ENCODE data around the gene ZNF888.
"Not testable (repeated sequence)": the region's sequence is repeated elsewhere in the genome, so short reads cannot be mapped to it uniquely, and the experiment has no call there.

The ZNF888 gene

DNA sequence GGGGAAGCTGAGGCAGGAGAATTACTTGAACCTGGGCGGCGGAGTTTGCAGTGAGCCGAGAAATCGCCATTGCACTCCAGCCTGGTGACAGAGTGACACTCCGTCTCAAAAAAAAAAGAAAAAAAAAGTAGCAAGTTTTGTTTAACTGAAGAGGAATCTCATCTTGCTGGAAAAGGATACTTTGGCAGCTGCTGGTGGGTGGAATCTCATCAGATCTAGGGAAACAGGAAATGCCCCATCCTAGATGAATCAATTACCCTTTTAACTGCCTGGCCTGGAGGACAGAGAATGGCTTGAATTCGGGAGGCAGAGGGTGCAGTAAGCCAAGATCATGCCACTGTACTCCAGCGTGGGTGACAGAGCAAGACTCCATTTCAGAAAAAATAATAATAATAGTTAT, 34.2 kb downstream of the ZNF888 start:
- no peak overlapping the region for H3K4me3 ChIP-seq (ENCODE audit: control insufficient read depth, low read depth, low read length)
- no peak for TF ChIP-seq CTCF (conservative IDR thresholded peaks at IDR 0.05; ENCODE audit: control insufficient read depth, insufficient read depth, low read depth, low read length)
- DNase-seq (ENCODE audit: low read depth): no peak

DNA sequence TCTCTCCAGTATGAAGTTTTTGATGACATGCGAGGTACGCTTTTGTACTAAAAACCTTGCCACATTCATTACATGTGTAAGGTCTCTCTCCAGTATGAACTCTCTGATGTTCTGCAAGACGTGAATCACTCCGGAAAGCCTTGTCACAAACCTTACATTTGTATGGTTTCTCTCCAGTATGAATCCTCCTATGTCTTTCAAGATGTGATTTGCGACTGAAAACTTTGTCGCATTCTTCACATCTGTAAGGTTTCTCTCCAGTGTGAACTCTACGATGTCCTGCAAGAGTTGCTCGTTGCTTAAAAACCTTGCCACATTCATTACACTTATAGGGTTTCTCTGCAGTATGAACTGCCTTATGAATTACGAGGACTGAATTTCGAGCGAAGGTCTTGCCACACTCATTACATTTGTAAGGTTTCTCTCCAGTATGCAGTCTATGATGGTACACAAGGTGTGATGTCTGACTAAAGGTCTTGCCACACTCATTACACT, 42.3 kb downstream of the ZNF888 start:
- H3K4me3 ChIP-seq (ENCODE audit: control insufficient read depth, low read depth, low read length): no peak overlapping the region
- no peak for TF ChIP-seq CTCF (conservative IDR thresholded peaks at IDR 0.05; ENCODE audit: control insufficient read depth, insufficient read depth, low read depth, low read length)
- no peak for DNase-seq (ENCODE audit: low read depth)

DNA sequence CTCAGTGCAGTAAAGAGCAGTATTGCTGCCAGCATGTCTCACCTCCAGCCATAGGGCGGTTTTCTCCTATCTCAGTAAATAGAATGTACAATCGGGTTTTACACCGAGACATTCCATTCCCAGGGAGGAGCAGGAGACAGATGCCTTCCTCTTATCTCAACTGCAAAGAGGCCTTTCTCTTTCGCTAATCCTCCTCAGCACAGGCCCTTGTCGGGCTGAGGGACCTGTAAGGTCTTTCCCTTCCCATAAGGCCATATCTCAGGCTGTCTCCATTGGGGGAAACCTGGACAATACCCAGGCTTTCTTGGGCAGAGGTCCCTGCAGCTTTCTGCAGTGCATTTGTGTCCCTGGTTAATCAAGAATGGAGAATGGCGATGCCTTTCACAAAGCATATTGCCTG, 50.2 kb downstream of the ZNF888 start:
- not testable (repeated sequence) for DNase-seq (ENCODE audit: low read depth); H3K4me3 ChIP-seq (ENCODE audit: control insufficient read depth, low read depth, low read length)

- DNase-seq (ENCODE audit: low read depth): no peak
- no peak overlapping the region for H3K4me3 ChIP-seq (ENCODE audit: control insufficient read depth, low read depth, low read length)
- no peak for TF ChIP-seq CTCF (conservative IDR thresholded peaks at IDR 0.05; ENCODE audit: control insufficient read depth, insufficient read depth, low read depth, low read length)
Observed at GRCh38 chr19:52871466-52871865, 51.8 kb downstream of the ZNF888 start.

DNA sequence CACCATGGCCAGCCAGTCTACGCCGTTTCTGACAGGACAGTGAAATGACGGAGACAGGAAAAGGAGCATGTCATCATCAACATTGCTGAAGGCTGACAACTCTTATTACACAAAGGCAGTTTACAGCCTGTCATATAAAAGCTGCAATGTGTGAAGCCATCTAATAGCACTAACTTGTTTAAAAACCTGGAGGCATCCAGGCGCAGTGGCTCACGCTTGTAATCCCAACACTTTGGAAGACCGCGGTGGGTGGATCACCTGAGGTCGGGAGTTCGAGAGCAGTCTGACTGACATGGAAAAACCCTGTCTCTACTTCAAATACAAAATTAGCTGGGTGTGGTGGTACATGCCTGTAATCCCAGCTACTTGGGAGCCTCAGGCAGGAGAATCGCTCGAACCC, 55.2 kb downstream of the ZNF888 start:
- H3K4me3 ChIP-seq (ENCODE audit: control insufficient read depth, low read depth, low read length); DNase-seq (ENCODE audit: low read depth): not testable (repeated sequence)

DNA sequence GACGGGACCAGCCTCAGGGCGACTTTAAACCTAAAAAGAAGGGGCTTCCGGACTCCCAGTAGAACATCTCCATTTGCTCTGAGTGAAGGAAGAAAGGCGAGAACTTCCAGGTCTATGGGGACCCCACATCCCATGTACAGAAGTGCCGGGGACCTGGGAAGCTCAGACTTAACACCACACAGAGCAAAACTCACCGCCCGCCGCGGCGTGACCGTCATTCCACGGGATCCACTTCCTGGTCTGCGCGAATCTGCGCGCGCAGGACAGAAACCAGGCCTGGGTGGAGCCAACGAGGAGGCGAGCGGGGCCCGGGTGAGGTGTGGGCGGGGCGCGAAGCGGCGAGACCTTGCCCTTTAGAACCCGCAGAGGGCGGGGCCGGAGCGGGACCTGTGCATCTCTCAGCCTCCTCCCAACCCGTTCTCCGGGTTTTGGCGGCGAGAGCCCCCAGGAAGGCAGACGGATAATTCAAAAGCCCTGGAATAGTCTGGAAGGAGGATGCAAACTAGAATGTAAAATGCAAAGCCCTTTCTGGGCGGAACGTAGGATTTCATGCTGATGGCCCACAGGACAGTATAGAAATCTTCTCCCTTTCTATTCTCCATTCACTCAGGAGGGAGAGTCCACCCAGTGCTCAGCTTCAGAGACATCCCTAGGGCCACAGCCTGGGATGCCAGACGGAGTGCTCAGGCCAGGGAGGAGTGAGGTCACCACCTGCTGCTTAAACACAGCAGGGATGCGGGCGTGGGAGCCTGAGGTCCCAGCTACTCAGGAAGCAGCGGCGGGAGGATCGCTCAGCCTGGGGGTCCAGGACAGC, 65.6 kb downstream of the ZNF888 start, which contains the start of gene ZNF468:
Gene ZNF468, minus strand, starts transcription at position 242 of the 814 bp plus-strand sequence. CDS start 3,347 bp downstream, outside the sequence.
- H3K4me3 ChIP-seq (ENCODE audit: control insufficient read depth, low read depth, low read length): peak within 1 kb of the TSS; percentile 69
- DNase-seq (ENCODE audit: low read depth): peak; percentile 44

DNA sequence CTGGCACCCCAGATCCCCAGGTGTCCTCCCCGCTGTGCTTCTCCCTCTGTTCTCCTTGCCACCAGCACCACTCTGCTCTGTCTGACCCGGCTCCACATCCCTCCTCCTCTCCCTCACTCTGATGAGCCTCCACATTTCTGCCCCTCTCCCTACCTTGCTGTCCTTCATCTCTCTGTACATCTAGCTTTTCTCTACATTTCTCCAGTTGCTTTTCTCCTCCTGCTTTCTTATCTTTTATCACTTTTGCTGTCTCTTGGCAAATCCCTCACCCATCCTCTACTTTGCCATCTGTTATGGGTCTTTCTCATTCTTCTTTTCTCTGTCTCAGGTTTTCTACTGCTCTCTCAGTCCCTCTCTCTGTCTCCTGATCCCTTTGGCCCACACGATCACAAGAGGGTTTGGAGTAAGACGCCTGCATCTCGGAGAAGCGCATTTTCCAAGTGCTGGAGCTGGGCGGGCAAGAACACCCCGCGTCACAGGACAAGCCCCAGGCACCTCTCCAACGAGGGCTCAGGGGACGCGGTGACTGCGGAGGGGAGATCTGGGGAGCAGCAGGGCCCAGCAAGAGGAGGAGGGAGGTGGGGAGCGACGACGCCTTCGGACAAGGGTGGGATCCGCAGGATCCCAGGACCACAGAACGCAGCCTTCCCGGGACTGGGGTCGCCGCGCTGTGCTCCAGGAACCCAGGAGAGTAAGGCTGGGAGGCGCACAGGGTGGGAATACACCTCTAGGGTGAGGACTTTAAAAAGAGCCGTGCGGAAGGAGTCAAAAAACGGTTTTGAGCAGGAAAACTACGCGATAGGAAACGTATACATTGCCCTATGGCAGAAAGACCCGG, 66.5 kb downstream of the ZNF888 start:
- H3K4me3 ChIP-seq (ENCODE audit: control insufficient read depth, low read depth, low read length): peak overlapping the region; percentile 69
- DNase-seq (ENCODE audit: low read depth): peak; percentile 19

Data from fibroblast of mammary gland (primary cell).